Right ventricle myocardium inferior (tissue), 1 donor: ENCODE data around the gene NRG3. TPM values are rescaled to one million over a fixed set of nuclear protein-coding genes. Genes with fewer than 3 reads are reported as not detected.
"Not testable (repeated sequence)": the region's sequence is repeated elsewhere in the genome, so short reads cannot be mapped to it uniquely, and the experiment has no call there.

Source experiments
- ATAC-seq: fragments of 200-7000 bp; cut with Tn5 transposase; one replicate; pipeline ENCODE4 v1.9.1; 2020; ENCODE audit warnings: mild to moderate bottlenecking, moderate library complexity
- DNase-seq: peaks from one replicate; pipeline ENCODE4 v3.0.0; 2021; ENCODE audit errors: missing footprints
- intact Hi-C: fragments of 100-400 bp; cut with DNase I; formaldehyde crosslinking; loops from one replicate; pipeline ENCODE4 v1.11.0; 2022
- total RNA-seq: library from RNA; stranded (reverse); fragmentation: NEBNext Ultra II Directional; extraction: Animal tissue kit (Norgen Biotek cat#: 25700); gene quantifications from one replicate; pipeline ENCODE4 v1.2.1, GENCODE V29; 2021
- donor health status: DM: no; HTN: yes; CAD: no; lungs with severe emphysema.

Gene NRG3
- total RNA-seq, 1 donor from 2014 or later, result not detected

DNA sequence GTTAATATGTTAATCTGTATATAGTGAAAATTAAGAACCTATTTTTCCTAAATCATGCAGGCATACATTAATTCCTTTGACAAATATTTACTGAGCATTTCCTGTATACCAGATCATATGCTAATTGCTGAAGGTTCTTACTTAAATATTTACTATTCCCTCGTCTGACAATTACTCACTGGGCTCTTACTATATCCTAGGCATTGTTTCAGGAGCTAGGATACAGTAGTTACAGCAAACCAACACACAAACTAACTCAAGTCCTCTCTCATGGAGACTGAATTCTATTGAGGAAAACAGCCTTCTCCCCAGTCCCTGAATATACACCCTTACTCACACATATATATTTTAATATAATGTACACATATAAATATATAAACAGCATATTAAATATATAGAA is 786.0 kb downstream of the NRG3 start:
- DNase-seq (no peak), ATAC-seq (no peak)
- intact Hi-C loops, result no loop called here

DNA sequence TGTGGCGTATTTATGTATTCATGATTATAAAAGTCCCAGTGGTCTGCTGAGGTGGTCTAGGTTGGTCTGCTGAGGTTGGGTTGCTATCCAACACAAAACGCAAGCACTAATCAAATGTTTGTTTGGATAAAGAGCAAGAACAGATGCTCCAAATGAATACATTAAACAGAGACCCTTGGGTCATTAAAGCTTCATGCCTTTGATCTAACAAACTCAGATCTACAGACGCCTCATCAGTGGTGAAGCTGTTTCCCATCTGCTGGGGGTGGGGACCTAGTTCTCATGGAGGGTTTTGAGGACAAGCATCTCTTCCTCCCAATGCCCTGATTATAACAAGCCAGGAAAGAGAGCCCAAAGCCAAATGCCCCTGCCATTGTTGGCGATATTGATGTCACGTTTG is 786.7 kb downstream of the NRG3 start:
- no peak for DNase-seq
- intact Hi-C loops, result no loop called here
- no peak for ATAC-seq

DNA sequence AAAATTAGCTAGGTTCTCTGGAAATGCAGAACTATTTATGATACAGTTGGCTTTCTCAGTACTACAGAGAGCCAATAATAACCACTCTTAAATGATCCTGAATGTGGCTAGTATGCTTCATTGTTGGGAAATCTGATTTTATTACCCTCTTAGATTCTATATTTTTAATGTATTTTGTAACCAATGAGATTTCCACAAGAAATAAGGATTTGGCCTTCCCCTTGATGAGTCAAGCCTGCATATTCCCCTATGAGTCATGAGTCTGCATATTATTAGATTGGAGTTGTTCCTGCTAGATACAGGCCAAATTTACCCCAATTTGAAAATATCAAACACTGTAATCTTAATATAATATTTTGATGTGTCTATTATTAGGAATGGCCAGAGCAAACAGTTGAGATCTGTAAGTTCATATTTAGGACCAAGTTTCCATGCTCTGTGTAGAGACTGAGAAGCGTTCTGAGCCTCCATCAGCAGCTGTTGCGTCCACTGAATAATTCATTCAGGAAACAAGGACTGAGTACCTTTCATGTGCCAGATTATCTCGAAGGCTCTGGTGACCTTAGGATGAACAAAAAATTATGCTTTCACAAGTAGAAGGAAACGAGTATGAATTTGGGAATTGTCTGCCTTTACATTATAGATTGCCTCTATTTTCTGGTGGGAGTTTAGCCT is 793.4 kb downstream of the NRG3 start:
- DNase-seq, result no peak
- intact Hi-C loops, result no loop called here
- ATAC-seq, result no peak

GRCh38 chr10:82674036-82674435 is 799.0 kb downstream of the NRG3 start:
- intact Hi-C loops, result no loop called here
- DNase-seq (no peak), ATAC-seq (no peak)

DNA sequence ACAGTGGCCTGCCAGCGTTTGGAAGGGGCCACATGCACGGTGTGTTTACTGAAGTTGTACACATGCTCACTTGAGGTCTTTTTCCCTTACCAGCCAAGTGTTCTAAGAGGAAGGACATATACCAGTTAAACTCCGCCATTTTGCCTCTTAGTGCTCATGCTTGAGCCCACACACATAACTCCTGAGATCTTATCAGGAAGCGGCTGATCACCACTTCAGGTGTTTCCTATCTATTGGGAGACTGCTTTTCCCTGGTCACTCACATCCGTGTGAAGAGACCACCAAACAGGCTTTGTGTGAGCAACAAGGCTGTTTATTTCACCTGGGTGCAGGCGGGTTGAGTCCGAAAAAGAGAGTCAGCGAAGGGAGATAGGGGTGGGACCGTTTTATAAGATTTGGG is 802.9 kb downstream of the NRG3 start:
- DNase-seq, intact Hi-C loops, ATAC-seq: not testable (repeated sequence)

DNA sequence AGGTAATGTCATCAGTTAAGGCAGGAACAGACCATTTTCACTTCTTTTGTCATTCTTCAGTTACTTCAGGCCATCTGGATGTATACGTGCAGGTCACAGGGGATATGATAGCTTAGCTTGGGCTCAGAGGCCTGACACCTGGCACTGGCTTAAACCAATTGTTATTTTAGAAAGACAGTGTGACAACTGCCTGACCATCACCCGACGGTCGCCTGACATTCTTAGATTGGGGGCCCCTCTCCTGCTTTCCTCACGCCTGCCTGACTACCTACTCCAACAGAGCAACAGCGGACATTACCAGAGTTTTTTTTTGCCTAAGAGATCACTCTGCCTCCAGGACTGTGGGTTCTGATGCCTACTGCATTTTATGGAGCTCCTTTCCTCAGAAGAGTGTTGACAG is 803.5 kb downstream of the NRG3 start:
- ATAC-seq, DNase-seq, intact Hi-C loops: not testable (repeated sequence)

DNA sequence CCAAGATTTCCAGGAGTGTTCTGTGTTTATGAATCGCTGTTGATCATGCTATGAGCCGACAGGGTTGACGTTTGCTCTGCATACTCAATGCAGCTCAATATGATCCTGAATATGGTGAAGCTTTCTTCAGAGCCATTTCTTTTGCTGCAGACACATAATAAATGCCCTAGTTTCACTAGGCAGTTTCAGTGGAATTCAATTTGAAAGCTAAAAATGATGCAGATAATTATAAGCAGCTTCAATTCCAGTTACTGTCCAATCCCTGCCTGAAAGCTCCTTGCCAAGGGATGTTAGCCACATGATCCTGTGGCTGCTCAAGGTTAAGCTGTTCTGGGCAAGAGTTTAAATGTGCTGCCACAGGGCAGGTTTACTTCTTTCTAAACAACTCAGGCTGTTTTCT is 805.6 kb downstream of the NRG3 start:
- DNase-seq, result no peak
- intact Hi-C loops, result no loop called here
- ATAC-seq, result no peak

- intact Hi-C loops, result no loop called here
- no peak for ATAC-seq
Measured at GRCh38 chr10:82683945-82684344, 809.0 kb downstream of the NRG3 start.

DNA sequence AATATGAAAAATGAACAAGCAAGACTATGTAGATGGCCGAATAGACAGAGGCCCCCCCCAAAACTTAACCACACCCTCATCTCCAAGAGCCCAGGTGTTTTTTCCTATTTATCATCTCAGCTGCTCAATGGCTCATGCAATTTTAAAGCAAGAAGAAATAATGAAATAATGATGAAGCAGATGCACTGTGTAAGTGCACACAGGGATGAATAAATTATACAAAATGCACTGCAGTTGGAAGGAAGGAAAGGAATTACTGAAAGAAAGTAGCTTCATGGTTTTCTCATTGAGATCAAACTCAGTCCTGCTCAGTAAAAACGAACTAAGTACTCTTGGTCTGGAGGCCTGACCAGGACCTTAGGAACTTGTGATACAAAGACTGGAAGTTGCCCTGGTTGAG is 810.1 kb downstream of the NRG3 start:
- DNase-seq (no peak), ATAC-seq (no peak)
- intact Hi-C loops, result no loop called here

More at GRCh38 chr10:82683945-82684344, 809.0 kb downstream of the NRG3 start:
- DNase-seq, result no peak

DNA sequence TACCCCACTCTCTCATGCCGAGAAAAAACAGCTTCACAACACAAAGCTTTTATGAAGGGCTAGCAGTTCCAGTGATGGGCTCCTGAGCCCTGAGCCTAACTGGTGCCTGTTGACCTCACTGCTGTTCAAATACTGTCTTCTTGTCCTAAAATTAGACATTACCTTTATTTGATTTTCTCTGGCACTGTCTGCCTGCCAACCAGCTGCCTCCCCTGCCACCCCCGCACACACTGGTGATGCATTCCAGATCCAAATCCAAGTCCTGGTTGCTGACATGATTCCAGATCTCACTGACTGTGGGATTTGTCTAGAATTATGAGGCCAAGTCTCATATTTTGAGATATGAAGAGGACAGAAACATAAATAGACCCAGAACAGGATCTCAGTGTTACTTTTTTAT is 816.2 kb downstream of the NRG3 start:
- ATAC-seq (no peak), DNase-seq (no peak)
- intact Hi-C loops, result no loop called here

DNA sequence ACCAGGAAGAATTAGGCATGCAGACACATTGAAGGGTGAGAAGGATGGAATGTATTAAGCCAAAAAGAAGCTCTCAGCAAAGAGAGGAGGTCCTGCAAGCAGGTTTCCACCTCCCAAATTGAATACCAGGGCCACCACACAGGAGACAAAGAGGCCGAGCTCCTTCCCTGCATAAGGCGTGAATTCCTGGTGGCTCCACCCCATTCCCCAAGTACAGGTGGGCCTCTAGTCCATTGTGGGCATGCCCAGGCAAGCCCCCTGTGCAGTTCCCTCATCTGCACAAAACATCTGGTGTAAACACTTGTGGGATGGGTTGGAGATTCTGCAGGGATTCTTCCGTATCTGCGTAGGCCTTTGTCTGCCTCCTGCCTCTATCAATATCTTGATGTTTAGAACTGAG is 817.5 kb downstream of the NRG3 start:
- no peak for ATAC-seq

DNA sequence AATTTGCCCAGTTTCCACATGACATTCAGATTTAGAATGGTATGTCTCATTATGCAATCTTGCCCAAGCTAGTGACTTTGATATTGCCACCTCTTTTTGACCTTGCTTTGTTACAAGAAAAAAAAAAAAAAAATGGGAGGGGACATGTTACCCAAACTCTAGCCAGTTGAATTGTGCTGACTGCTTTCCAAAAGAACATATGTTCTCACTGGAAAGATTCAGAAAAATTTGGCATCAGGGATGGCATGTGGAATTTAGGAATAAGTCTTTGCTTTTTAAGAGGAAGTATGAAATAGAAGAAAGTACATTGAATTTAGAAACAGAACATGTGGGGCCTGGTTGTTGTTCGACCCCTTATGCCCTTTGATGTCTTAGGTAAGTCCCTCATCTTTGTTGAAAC is 846.8 kb downstream of the NRG3 start:
- intact Hi-C loops, result no loop called here
- ATAC-seq, result no peak

More for the DNA sequence above, 817.5 kb downstream of the NRG3 start:
- intact Hi-C loops, result no loop called here
- DNase-seq, result no peak

DNA sequence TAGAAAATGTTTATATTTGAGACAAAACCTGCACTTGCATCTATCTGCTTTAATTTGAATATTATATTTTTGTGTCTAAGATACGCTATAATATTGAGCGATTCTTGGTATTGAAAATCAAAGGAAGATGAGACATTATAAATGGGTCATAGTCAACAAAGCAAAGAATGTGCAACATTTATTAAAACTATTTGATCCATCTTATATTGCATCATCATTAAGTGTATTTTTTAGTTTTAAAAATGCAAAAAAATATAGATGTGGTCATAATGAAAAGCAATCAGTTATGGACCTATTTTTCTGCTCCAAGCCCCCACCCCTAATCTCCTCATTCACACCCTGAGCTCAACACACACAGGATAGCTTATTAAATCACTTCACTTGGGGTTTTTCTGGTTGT is 847.3 kb downstream of the NRG3 start:
- intact Hi-C loops, result no loop called here
- DNase-seq (no peak), ATAC-seq (no peak)

More for the DNA sequence above, 846.8 kb downstream of the NRG3 start:
- no peak for DNase-seq

GRCh38 chr10:82736305-82736704 is 861.3 kb downstream of the NRG3 start:
- ATAC-seq (no peak), DNase-seq (no peak)
- intact Hi-C loops, result no loop called here

GRCh38 chr10:82737549-82737948 is 862.6 kb downstream of the NRG3 start:
- intact Hi-C loops, result no loop called here
- no peak for ATAC-seq

DNA sequence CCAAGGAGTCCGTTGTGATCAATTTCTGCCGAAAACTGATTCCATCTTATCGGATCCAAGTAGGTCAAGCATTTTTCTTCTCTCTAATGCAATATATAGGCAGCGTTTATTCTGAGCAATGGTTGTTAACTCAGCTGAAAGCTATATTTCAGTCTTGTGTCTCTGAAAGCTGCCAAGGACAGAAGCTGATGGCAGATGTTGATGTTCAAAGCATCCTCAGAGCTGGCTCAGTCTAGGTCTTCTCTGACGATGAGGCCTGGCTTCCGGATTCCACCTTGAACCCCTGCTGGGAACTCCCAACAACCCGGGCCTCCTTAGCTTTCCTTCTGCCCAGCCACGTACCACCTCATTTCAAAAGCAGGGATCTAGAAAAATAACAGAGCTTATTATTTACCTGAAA is 863.6 kb downstream of the NRG3 start:
- no peak for ATAC-seq
- intact Hi-C loops, result no loop called here

More at GRCh38 chr10:82737549-82737948, 862.6 kb downstream of the NRG3 start:
- DNase-seq, result peak; percentile 61

DNA sequence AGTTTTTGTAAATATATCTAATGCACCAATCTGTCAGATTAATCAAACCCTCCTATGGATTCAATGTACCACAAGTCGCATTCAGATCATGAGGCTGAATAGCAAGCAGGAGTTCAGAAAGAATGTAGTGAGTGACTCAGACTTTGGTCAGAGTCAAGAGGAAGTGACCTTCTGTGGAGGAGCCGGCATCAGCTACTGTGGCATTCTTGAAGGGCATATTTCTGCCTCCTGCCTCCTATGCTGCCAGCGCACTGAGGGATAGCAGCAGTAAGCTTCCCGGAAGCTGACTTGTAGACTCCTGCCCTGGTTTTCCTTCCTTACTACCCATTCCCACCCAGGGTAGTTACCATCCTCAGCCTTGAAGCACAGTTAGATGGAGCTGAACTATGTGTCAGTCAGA is 867.5 kb downstream of the NRG3 start:
- ATAC-seq (no peak), DNase-seq (no peak)
- intact Hi-C loops, result no loop called here

More for the DNA sequence above, 863.6 kb downstream of the NRG3 start:
- DNase-seq, result no peak

GRCh38 chr10:82742898-82743297 is 867.9 kb downstream of the NRG3 start:
- intact Hi-C loops, result no loop called here
- ATAC-seq (no peak), DNase-seq (no peak)

- ATAC-seq (no peak), DNase-seq (no peak)
- intact Hi-C loops, result no loop called here
Measured at GRCh38 chr10:82750538-82750937, 875.5 kb downstream of the NRG3 start.

GRCh38 chr10:82757397-82757796 is 882.4 kb downstream of the NRG3 start:
- intact Hi-C loops, result no loop called here
- DNase-seq, result no peak
- ATAC-seq, result no peak

GRCh38 chr10:82757901-82758300 is 882.9 kb downstream of the NRG3 start:
- DNase-seq (no peak), ATAC-seq (no peak)
- intact Hi-C loops, result no loop called here
